Endothelial cell of umbilical vein (primary cell): Measurements from ENCODE around the gene AS3MT. TPM values are rescaled to one million over a fixed set of nuclear protein-coding genes. Genes with fewer than 3 reads are reported as not detected.
A peak's percentile ranks its signal among the peaks of the same experiment; 100 is the strongest.

Experiments used
- BruUV-seq: library from RNA; stranded (reverse); fragments of 400-500 nt; replicated peaks from 2 replicates; lab custom pipeline; 2021; lab: Mats Ljungman, UMichigan
- CTCF ChIA-PET: fragments of 300-600, 350-600 bp; sonication (Branson Sonifier 250); formaldehyde crosslinking; loops from one replicate; lab custom pipeline; 2021; ENCODE audit warnings: antibody characterized with exemption, inconsistent platforms; lab: Charles Lee
- POLR2A ChIA-PET: fragments of 300-600, 350-600 bp; sonication (Branson Sonifier 250); formaldehyde crosslinking; loops from one replicate; lab custom pipeline; 2021; ENCODE audit warnings: antibody characterized with exemption, inconsistent platforms; lab: Charles Lee
- DNase-seq: peaks from one replicate; pipeline ENCODE4 v3.0.0-alpha.2; 2011; ENCODE audit warnings: low read depth, low spot score
- FAIRE-seq: peaks from 2 replicates; lab custom pipeline; 2011; peaks lifted over from hg19 to GRCh38; lab: Jason Lieb, UNC
- H2AFZ ChIP-seq: 2 replicates; pipeline ENCODE4 v1.6.0; 2012; ENCODE audit warnings: low read depth, low read length, control low read depth, inconsistent platforms
- H3K27ac ChIP-seq: 2 replicates; pipeline ENCODE4 v1.5.1; 2011; ENCODE audit warnings: low read depth, mild to moderate bottlenecking, control low read depth, low read length, moderate library complexity; ENCODE audit not compliant: insufficient read depth
- H3K27me3 ChIP-seq, 2 experiments: 2 replicates each; pipeline versions ENCODE4 v1.6.0 to v1.6.1; 2011; ENCODE audit warnings: low read length in 2 of 2, mixed read lengths in 1 of 2; ENCODE audit not compliant: control insufficient read depth in 2 of 2, insufficient read depth in 2 of 2
- H3K36me3 ChIP-seq, 2 experiments: 2 replicates in 1 of 2; 3 replicates in 1 of 2; pipeline ENCODE4 v1.5.1; 2011; ENCODE audit warnings: low read length in 2 of 2, mild to moderate bottlenecking in 1 of 2, moderate library complexity in 1 of 2; ENCODE audit not compliant: control insufficient read depth in 2 of 2, insufficient read depth in 2 of 2; ENCODE audit errors: extremely low read depth in 1 of 2
- H3K4me1 ChIP-seq: 3 replicates; pipeline ENCODE4 v1.5.1; 2011; ENCODE audit warnings: mild to moderate bottlenecking, low read length; ENCODE audit not compliant: control insufficient read depth, insufficient read depth; ENCODE audit errors: extremely low read depth
- H3K4me2 ChIP-seq: 2 replicates; pipeline ENCODE4 v1.6.1; 2011; ENCODE audit warnings: low read length, control low read depth, mixed read lengths; ENCODE audit not compliant: insufficient read depth
- H3K4me3 ChIP-seq, 3 experiments: fragments of 200-600 bp in 1 of 3; sonication (generic), shearing (Covaris generic) in 1 of 3; replicated peaks in 1 of 3; 2 replicates each; pipeline ENCODE4 v1.5.1; 2011 to 2016; ENCODE audit warnings: control low read depth in 3 of 3, low read length in 3 of 3, mild to moderate bottlenecking in 2 of 3, inconsistent platforms in 1 of 3, low read depth in 1 of 3, moderate library complexity in 1 of 3; ENCODE audit not compliant: insufficient read depth in 1 of 3
- H3K79me2 ChIP-seq: 2 replicates; pipeline ENCODE4 v1.6.0; 2012; ENCODE audit warnings: low read length, inconsistent platforms; ENCODE audit not compliant: control insufficient read depth, insufficient read depth
- H3K9ac ChIP-seq: replicated peaks from 2 replicates; pipeline ENCODE3; 2011; ENCODE audit warnings: low read length, control low read depth; ENCODE audit not compliant: insufficient read depth; ENCODE audit errors: extremely low read depth
- H3K9me1 ChIP-seq: replicated peaks from 3 replicates; pipeline ENCODE4 v1.6.0; 2011; ENCODE audit warnings: mild to moderate bottlenecking, low read length; ENCODE audit not compliant: control insufficient read depth, insufficient read depth; ENCODE audit errors: extremely low read depth
- H3K9me3 ChIP-seq: replicated peaks from 2 replicates; pipeline ENCODE4 v1.5.1; 2012; ENCODE audit warnings: low read length, inconsistent platforms; ENCODE audit not compliant: control insufficient read depth, insufficient read depth
- H4K20me1 ChIP-seq: replicated peaks from 2 replicates; pipeline ENCODE3; 2011; ENCODE audit warnings: mild to moderate bottlenecking, low read length; ENCODE audit not compliant: control insufficient read depth, insufficient read depth; ENCODE audit errors: extremely low read depth
- EZH2 ChIP-seq: IDR thresholded peaks from 2 replicates; pipeline ENCODE4 v1.6.1; 2012; ENCODE audit warnings: borderline replicate concordance, low read depth, mild to moderate bottlenecking, moderate library complexity, low read length, inconsistent platforms; ENCODE audit not compliant: severe bottlenecking
- FOS ChIP-seq: IDR thresholded peaks from 2 replicates; pipeline ENCODE4 v1.6.1; 2011; ENCODE audit warnings: mild to moderate bottlenecking, low read length, moderate library complexity, borderline replicate concordance; ENCODE audit not compliant: insufficient read depth
- GATA2 ChIP-seq: IDR thresholded peaks from 2 replicates; pipeline ENCODE4 v1.7.0; 2011; ENCODE audit warnings: low read depth, mild to moderate bottlenecking, moderate library complexity, mixed read lengths, low read length; ENCODE audit not compliant: insufficient read length, insufficient read depth
- JUN ChIP-seq: IDR thresholded peaks from 2 replicates; pipeline ENCODE4 v1.6.1; 2011; ENCODE audit warnings: borderline replicate concordance, low read depth; ENCODE audit not compliant: insufficient read length, insufficient read depth
- MYC ChIP-seq: IDR thresholded peaks from one replicate; pipeline ENCODE4 v1.6.1; 2011; ENCODE audit warnings: mild to moderate bottlenecking, low read depth, low read length
- POLR2A ChIP-seq: IDR thresholded peaks from 2 replicates; pipeline ENCODE4 v1.6.1; 2012; ENCODE audit warnings: low read depth, mild to moderate bottlenecking, control low read depth, low read length
- POLR2AphosphoS5 ChIP-seq: IDR thresholded peaks from 2 replicates; pipeline ENCODE4 v1.6.1; 2012; ENCODE audit warnings: low read depth, mild to moderate bottlenecking, control low read depth, low read length, moderate library complexity; ENCODE audit not compliant: insufficient read depth
- dilution Hi-C: fragments of 300-500 bp; cut with MboI; formaldehyde crosslinking; loops from one replicate; pipeline ENCODE4 v1.15.0; 2019; ENCODE audit warnings: low sequenced_read_pairs; ENCODE audit not compliant: extremely low pct_ligation_motif_present
- intact Hi-C: fragments of 100-400 bp; cut with micrococcal nuclease; formaldehyde crosslinking; loops from one replicate; pipeline ENCODE4 v1.10.0; 2022
- polyA plus RNA-seq, 4 experiments: library from polyadenylated mRNA; depleted of rRNA in 3 of 4; stranded (reverse) in 3 of 4; unstranded in 1 of 4; fragments of >200 nt; gene quantifications; 2 replicates each; pipeline versions ENCODE4 v1.2.1 to v1.2.3, GENCODE V29; 2011 to 2012; ENCODE audit warnings: missing spikeins in 1 of 4
- total RNA-seq: library from RNA; stranded (reverse); gene quantifications from 2 replicates; pipeline ENCODE4 v1.2.3, GENCODE V29; 2021
- TF ChIP-seq, protein P1 (sequence below), 2 donors: IDR thresholded peaks; 1 replicate in 1 of 2; 2 replicates in 1 of 2; pipeline ENCODE4 v1.5.1; 2011; ENCODE audit warnings: low read length in 2 of 2, mild to moderate bottlenecking in 2 of 2, moderate library complexity in 2 of 2, control low read depth in 1 of 2, inconsistent platforms in 1 of 2, low read depth in 1 of 2; ENCODE audit not compliant: insufficient read depth in 1 of 2; ENCODE audit errors: extremely low read depth in 1 of 2
- TF ChIP-seq, protein P2 (sequence below): IDR thresholded peaks from 2 replicates; pipeline ENCODE4 v1.6.1; 2011; ENCODE audit not compliant: insufficient read depth, insufficient read length

The AS3MT gene
- total and polyA plus RNA-seq, 2 donors (not counting 3 experiments of a cell fraction or from before 2014, with no cell fraction given), result 1.0 TPM; not detected in 1

DNA sequence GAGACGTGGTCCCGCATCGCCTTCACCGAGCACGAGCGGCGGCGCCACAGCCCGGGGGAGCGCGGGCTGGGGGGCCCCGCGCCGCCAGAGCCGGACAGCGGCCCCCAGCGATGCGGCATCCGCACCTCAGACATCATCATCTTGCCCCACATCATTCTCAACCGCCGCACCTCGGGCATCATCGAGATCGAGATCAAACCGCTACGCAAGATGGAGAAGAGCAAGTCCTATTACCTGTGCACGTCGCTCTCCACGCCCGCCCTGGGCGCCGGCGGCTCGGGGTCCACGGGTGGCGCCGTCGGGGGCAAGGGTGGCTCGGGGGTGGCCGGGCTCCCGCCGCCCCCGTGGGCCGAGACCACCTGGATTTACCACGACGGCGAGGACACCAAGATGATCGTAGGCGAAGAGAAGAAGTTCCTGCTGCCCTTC, 49.6 kb downstream of the AS3MT start:
- TF ChIP-seq EZH2 (no peak), MYC (no peak), POLR2AphosphoS5 (no peak), FOS (no peak), JUN (no peak), GATA2 (no peak), POLR2A (no peak)
- TF ChIP-seq, protein P1, sequence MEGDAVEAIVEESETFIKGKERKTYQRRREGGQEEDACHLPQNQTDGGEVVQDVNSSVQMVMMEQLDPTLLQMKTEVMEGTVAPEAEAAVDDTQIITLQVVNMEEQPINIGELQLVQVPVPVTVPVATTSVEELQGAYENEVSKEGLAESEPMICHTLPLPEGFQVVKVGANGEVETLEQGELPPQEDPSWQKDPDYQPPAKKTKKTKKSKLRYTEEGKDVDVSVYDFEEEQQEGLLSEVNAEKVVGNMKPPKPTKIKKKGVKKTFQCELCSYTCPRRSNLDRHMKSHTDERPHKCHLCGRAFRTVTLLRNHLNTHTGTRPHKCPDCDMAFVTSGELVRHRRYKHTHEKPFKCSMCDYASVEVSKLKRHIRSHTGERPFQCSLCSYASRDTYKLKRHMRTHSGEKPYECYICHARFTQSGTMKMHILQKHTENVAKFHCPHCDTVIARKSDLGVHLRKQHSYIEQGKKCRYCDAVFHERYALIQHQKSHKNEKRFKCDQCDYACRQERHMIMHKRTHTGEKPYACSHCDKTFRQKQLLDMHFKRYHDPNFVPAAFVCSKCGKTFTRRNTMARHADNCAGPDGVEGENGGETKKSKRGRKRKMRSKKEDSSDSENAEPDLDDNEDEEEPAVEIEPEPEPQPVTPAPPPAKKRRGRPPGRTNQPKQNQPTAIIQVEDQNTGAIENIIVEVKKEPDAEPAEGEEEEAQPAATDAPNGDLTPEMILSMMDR (IDR thresholded peaks at IDR 0.05; ENCODE audit: extremely low read depth in 1 of 2, insufficient read depth in 1 of 2, low read depth in 1 of 2, low read length in 2 of 2), result no peak
- TF ChIP-seq, protein P2, sequence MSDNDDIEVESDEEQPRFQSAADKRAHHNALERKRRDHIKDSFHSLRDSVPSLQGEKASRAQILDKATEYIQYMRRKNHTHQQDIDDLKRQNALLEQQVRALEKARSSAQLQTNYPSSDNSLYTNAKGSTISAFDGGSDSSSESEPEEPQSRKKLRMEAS, result no peak
- POLR2A ChIA-PET, result no interaction called here
- BruUV-seq, result no TSS peak
- H3K9ac ChIP-seq, result peak overlapping the region; percentile 66
- no peak for DNase-seq
- H3K4me1 ChIP-seq, result peaks cover 10% of the 10 kb centered on the region
- peak overlapping the region; percentile 96 for H2AFZ ChIP-seq
- no peaks in the 10 kb centered on the region for H3K9me3 ChIP-seq
- dilution Hi-C loops, result no loop called here
- H3K36me3 ChIP-seq, result no peaks in the 10 kb centered on the region
- H3K4me3 ChIP-seq, result peak overlapping the region; percentile 38 to 76 (median 47)
- no peaks in the 10 kb centered on the region for H3K79me2 ChIP-seq
- CTCF ChIA-PET, result interaction anchor here (1.0 to 8.5 kb wide), 9 partner anchors 16 to 567 kb away, joined by 3 to 211 read pairs (median 15); partner anchors contain the start of genes CYP17A1, NT5C2 and RPEL1
- H3K27me3 ChIP-seq, result peaks cover 13 to 14% of the 10 kb centered on the region in 2 experiments
- peak overlapping the region; percentile 36 for H3K4me2 ChIP-seq
- no peak for FAIRE-seq
- intact Hi-C loops, result loop anchor here (5.0 kb wide), 2 partner anchors 177 to 192 kb away; partner anchors contain the start of gene WBP1L
- H3K9me1 ChIP-seq, result no peaks in the 10 kb centered on the region
- H3K27ac ChIP-seq, result no peak overlapping the region
- no peaks in the 10 kb centered on the region for H4K20me1 ChIP-seq
